GM21529 (cell line): ENCODE measurements around the gene GABRA5.
"Not testable (repeated sequence)": the region's sequence is repeated elsewhere in the genome, so short reads cannot be mapped to it uniquely, and the experiment has no call there.

ENCODE experiments used
- ATAC-seq: cut with Tn5 transposase; IDR thresholded peaks from one replicate; pipeline ENCODE4 v1.9.1; 2021; ENCODE audit not compliant: unreplicated experiment

The GABRA5 gene

DNA sequence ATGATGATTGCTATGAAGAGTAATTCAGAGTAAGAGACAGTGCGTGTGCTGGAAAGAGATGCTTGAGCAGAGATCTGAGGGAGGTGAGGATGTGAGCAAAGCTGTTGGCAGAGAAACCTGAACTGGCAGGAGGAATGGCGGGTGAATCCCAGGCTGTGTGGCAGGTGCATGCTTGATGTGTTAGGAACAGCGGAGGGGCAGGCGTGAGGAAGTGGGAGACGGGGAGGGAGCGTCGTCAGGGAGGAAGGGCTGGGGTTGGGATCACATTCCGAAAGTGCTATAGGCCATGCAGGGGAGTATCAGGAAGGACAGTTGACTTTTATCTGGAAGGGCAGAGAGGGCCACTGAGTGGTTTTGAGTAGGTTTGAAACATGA, 8.6 kb downstream of the GABRA5 start:
- ATAC-seq = no peak

DNA sequence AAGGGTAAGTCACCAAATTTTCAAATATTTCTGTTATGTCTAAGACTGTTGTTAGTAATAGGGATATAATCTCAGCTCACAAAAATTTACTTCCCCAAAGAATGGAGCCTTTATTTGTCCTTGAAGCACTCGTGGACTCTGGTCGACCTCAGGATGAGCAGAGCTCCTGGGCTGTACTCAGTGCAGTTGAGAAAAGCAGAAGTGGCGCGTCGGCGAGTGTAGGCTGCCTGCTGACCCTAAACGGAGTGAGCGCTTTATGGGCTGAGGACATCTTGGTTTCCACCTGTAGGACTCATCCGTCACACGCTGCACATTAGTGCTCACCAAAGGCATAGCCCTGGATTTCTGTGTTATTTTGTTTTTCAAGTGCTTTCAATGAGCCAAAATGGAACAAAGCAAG, 11.0 kb downstream of the GABRA5 start:
- ATAC-seq = no peak

DNA sequence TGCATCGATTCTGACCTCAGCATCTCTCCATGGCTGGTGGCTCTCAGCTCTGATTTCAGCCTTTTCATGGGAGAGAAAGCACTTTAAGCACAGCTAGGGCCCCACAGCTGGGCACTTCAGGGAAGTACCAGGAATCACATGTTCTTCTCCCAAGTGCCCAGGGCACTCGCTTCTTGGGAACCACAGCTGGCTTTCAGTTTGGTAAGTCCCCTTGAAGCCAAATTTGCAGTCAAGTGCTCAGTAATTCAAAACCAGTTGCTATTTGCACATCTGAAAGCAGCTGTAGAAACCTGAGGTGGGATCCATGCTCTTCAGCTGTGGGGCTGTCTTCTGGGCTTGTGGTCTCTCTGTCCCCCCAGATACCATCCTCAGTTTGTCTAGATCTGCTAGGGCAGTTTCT, 12.8 kb downstream of the GABRA5 start:
- ATAC-seq = no peak

GRCh38 chr15:26882112-26882511, 15.2 kb downstream of the GABRA5 start:
- no peak for ATAC-seq

- ATAC-seq = no peak
These were observed 15.9 kb downstream of the GABRA5 start for GRCh38 chr15:26882616-26883365.

DNA sequence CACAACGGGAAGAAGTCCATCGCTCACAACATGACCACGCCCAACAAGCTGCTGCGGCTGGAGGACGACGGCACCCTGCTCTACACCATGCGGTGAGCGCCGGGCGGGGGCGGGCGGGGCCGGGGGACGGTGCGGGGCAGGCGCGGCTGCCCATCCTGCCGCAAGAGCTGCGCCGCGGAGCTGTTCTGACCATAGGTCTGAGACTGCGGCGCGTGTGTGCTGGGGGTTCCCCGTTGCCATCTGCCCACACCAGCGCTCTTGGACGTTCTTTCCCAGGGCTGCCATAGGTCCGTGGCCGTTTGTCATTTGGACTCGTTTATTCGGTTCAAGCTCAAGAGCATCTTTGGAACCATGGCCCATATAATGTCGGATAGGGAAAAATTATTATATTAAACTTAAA, 16.6 kb downstream of the GABRA5 start:
- no peak for ATAC-seq

GRCh38 chr15:26886566-26886965, 19.7 kb downstream of the GABRA5 start:
- ATAC-seq = no peak

DNA sequence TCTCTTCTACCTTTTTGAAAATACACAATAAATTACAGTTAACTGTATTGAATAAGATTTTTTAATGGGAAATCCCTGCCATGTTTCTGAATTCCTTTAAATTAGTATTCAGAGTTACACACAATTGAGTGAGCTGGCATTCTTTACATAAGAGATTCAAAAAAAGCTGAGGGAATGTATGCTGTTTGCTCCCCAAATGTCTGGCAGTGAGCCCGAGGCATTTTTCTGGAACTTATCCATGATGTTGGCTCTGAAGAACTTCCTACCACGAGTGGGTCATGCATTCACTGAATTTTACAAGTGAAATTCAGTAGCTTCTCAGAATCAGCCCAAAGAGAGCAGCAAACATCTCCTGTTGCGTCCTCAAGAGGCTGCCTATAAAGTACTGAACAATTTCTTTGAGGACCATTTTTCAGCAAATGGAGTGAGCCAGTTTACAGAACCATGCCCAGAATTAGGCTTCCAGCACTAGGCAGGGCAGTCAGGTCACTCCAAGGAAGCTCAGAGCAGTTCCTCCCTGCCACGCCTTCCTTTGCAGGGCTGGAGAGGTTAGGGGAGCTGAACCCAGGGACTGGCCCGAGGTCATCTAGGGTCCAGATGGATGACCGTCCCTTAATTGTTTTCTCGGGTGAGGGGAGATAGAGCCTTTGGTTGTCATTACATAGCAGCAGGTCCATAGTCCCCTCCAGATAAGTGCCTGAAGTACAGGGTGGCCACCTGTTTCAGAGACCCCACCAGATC, 21.2 kb downstream of the GABRA5 start:
- no peak for ATAC-seq

DNA sequence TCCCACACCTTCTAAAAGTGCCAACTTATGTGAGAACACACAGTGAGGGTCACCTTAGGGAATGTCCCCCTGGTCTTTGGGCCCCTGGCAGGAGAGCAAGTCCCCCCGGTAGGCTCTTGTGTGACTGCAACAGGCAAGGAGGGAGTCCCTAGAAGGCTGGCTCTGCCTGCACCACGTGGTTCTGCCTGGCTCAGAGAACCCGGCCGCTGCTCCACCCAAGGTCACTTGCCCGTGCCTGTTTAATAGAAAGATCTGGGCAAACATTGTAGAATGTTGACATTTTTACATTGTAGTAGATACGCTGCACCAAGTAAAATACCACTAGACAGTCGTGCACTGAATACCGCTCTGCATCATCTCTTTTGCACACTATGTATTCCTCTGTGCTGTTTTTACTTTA, 21.9 kb downstream of the GABRA5 start:
- ATAC-seq = no peak

- peak; percentile 45 for ATAC-seq
These were observed 22.5 kb downstream of the GABRA5 start for GRCh38 chr15:26889298-26889898.

DNA sequence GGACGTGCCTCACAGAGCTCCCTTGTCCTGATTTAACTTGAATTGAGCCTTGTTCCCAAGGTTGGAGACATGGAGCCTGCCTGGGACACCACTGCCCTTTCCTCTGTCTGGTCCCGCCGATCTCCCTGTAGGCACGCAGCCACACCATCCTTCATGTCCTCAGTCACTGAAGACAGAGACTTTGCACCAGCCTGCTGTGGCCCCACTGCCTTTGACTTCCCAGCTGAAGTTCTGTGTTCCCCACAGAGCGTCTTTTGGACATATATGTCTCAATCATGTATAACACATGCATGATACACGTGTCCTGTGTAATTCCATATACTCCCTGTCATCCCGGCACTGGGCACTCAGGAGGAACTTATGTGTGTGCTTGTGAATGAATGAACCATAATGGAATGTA, 23.6 kb downstream of the GABRA5 start:
- ATAC-seq = no peak

- ATAC-seq = no peak
These were observed 24.1 kb downstream of the GABRA5 start for GRCh38 chr15:26890988-26891387.

- no peak for ATAC-seq
These were observed 24.8 kb downstream of the GABRA5 start for GRCh38 chr15:26891448-26892181.

GRCh38 chr15:26892182-26892518, 25.3 kb downstream of the GABRA5 start:
- ATAC-seq = no peak

- no peak for ATAC-seq
These were observed 25.8 kb downstream of the GABRA5 start for GRCh38 chr15:26892678-26893077.

GRCh38 chr15:26893351-26894065, 26.6 kb downstream of the GABRA5 start:
- no peak for ATAC-seq

- no peak for ATAC-seq
These were observed 27.3 kb downstream of the GABRA5 start for GRCh38 chr15:26894181-26894580.

- ATAC-seq = not testable (repeated sequence)
These were observed 28.5 kb downstream of the GABRA5 start for GRCh38 chr15:26895346-26895745.

DNA sequence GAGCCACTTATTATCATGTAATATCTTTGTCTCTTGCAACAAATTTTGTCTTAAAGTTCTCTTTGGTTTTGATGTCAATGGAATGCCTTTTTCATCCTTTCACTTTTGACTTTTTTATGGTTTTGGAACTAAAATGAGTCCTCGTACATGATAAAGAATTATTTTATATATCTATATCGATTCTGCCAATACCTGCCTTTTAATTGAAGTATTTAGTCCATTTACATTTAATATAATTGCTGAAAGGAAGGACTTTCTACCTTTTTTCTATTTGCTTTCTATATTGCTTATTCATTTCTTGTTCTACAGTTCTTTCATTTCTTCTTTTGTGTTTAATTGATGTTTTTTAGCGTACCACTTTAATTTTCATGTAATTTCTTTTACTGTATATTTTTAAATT, 32.8 kb downstream of the GABRA5 start:
- no peak for ATAC-seq

DNA sequence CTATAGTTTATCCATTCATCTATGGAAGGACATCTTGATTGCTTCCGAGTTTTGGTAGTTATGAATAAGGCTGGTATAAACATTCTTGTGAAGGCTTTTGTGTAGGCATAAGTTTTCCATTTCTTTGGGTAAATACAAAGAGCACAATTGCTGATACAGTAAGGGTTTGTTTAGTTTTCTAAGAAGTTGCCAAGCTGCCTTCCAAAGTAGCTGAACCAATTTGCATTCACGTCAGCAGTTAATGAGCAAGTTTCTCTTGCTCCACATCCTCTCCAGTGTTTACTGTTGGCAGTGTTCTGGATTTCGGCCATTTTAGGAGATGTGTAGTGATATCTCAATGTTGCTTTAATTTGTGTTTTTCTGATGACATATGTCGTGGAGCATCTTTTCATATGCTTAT, 34.2 kb downstream of the GABRA5 start:
- ATAC-seq = no peak

GRCh38 chr15:26910715-26911114, 43.9 kb downstream of the GABRA5 start:
- ATAC-seq = no peak
